Measurements from ENCODE around the gene SOCS2.
"Not testable (repeated sequence)": the region's sequence is repeated elsewhere in the genome, so short reads cannot be mapped to it uniquely, and the experiment has no call there.

Gene SOCS2

DNA sequence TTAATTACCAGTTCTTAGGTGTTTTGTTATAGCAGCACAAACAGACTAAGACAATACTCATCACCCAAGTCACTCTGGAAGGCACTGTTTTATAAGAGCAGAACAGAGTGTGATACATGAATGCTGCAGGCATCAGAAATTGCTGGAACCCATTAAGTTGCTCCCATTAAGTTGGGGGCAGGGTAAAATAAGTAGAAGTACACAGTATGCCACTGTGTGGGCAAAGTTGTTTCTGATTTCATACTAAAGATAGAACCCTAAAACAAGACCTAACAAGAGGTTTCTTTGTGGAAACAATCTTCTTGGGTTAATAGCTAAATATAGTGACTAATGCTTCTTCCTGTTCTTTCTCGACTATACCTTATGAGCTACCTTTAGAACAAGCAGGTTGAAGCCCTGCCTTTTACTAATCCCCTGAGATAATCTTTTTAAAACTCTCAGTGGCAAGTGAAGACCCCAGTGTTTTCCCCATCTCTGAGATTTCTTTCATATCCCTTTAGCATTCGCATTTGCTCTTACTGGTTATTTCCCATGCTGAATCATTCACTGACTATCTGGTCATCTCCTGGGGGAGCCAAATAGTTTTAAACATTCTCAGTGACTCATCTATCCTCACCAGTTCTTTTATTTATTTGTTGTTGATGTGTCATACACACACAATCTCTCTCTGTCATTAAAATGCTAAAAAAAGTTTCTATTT lies 52.3 kb downstream of the SOCS2 start:
- H4K20me1 ChIP-seq (ENCODE audit: insufficient read depth, low read length), result no peaks in the 10 kb centered on the region
- peaks cover 31% of the 10 kb centered on the region for H3K36me3 ChIP-seq (replicated peaks; ENCODE audit: low read depth, low read length)
- no peak for TF ChIP-seq EZH2phosphoT487 (IDR thresholded peaks at IDR 0.05; ENCODE audit: low read depth)
- TF ChIP-seq, protein P1, sequence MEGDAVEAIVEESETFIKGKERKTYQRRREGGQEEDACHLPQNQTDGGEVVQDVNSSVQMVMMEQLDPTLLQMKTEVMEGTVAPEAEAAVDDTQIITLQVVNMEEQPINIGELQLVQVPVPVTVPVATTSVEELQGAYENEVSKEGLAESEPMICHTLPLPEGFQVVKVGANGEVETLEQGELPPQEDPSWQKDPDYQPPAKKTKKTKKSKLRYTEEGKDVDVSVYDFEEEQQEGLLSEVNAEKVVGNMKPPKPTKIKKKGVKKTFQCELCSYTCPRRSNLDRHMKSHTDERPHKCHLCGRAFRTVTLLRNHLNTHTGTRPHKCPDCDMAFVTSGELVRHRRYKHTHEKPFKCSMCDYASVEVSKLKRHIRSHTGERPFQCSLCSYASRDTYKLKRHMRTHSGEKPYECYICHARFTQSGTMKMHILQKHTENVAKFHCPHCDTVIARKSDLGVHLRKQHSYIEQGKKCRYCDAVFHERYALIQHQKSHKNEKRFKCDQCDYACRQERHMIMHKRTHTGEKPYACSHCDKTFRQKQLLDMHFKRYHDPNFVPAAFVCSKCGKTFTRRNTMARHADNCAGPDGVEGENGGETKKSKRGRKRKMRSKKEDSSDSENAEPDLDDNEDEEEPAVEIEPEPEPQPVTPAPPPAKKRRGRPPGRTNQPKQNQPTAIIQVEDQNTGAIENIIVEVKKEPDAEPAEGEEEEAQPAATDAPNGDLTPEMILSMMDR (IDR thresholded peaks at IDR 0.05; ENCODE audit: low read depth, low read length), result no peak
- no peak overlapping the region for H2AFZ ChIP-seq (ENCODE audit: low read depth, low read length)
- peaks cover 36% of the 10 kb centered on the region for H3K4me1 ChIP-seq (ENCODE audit: low read length)
- H3K9ac ChIP-seq (ENCODE audit: low read length), result peak overlapping the region; percentile 29; the same call in 1 of the 2 replicates
- no peak overlapping the region for H3K4me3 ChIP-seq (ENCODE audit: low read length)
- H3K27me3 ChIP-seq (ENCODE audit: low read depth, low read length), result no peaks in the 10 kb centered on the region
- no peaks in the 10 kb centered on the region for H3K79me2 ChIP-seq (ENCODE audit: low read length)
- peaks cover 38% of the 10 kb centered on the region for H3K9me3 ChIP-seq (ENCODE audit: insufficient read depth, low read length)
- H3K27ac ChIP-seq (ENCODE audit: low read length), result peak overlapping the region; percentile 93
- peak overlapping the region; percentile 34 for H3K4me2 ChIP-seq (ENCODE audit: low read length)

DNA sequence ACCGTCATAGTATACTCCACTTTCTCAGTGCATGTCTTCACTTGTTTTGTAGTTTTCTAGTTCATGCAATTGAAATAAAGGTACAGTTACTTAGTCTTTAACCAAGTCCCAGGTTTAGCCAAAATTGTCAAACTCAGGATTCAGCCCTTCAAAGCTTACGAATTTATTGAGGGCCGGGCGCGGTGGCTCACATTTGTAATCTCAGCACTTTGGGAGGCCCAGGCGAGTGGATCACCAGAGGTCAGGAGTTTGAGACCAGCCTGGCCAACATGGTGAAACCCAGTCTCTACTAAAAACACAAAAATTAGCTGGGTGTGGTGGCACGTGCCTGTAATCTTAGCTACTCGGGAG lies 52.8 kb downstream of the SOCS2 start:
- not testable (repeated sequence) for H3K9ac ChIP-seq (ENCODE audit: low read length); H3K4me3 ChIP-seq (ENCODE audit: low read length); H2AFZ ChIP-seq (ENCODE audit: low read depth, low read length); H4K20me1 ChIP-seq (ENCODE audit: insufficient read depth, low read length); H3K79me2 ChIP-seq (ENCODE audit: low read length); H3K27me3 ChIP-seq (ENCODE audit: low read depth, low read length)
- Histone ChIP-seq H3K4me1 (ENCODE audit: low read length) (peaks cover 36% of the 10 kb centered on the region), H3K36me3 (replicated peaks; ENCODE audit: low read depth, low read length) (peaks cover 31% of the 10 kb centered on the region), H3K9me3 (ENCODE audit: insufficient read depth, low read length) (peaks cover 38% of the 10 kb centered on the region), H3K4me2 (ENCODE audit: low read length) (peak overlapping the region; percentile 34), H3K27ac (ENCODE audit: low read length) (peak overlapping the region; percentile 93)

DNA sequence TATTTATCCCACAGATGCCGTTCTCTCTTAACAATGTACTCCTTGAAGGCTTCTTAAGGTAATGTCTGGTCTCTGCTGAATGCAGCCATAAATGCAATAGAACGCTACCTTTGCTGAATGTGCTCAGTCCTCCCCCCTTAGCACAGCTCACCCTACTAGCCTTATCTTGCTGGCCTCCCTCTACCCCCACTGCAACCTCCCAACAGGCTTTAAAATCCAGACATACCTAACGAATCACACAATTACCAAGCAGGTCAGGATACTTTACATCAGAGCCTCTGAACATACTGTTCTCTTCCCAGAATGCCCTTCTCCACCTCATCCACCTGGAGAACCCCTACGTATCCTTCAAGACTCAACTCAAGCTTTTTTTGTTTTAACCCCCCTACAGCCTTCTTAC lies 53.7 kb downstream of the SOCS2 start:
- Histone ChIP-seq H3K79me2 (ENCODE audit: low read length) (no peaks in the 10 kb centered on the region), H3K4me1 (ENCODE audit: low read length) (peaks cover 31% of the 10 kb centered on the region), H3K36me3 (replicated peaks; ENCODE audit: low read depth, low read length) (peaks cover 31% of the 10 kb centered on the region), H2AFZ (ENCODE audit: low read depth, low read length) (no peak overlapping the region), H3K4me2 (ENCODE audit: low read length) (no peak overlapping the region), H4K20me1 (ENCODE audit: insufficient read depth, low read length) (no peaks in the 10 kb centered on the region), H3K9me3 (ENCODE audit: insufficient read depth, low read length) (peaks cover 38% of the 10 kb centered on the region), H3K4me3 (ENCODE audit: low read length) (no peak overlapping the region), H3K27me3 (ENCODE audit: low read depth, low read length) (no peaks in the 10 kb centered on the region), H3K27ac (ENCODE audit: low read length) (peak overlapping the region; percentile 93; the same call in 1 of the 2 replicates), H3K9ac (ENCODE audit: low read length) (no peak overlapping the region)
- TF ChIP-seq EZH2phosphoT487 (IDR thresholded peaks at IDR 0.05; ENCODE audit: low read depth), result no peak
- TF ChIP-seq, protein P1 (IDR thresholded peaks at IDR 0.05; ENCODE audit: low read depth, low read length), result no peak
